OCI-LY1 (cell line): ENCODE measurements around the gene AMBRA1.

ENCODE experiments used
- H2AFZ ChIP-seq: fragments of 200-600 bp; sonication (generic), shearing (Covaris generic); 2 replicates; pipeline ENCODE4 v1.6.0; 2014; ENCODE audit warnings: antibody characterized with exemption, mild to moderate bottlenecking, low read length
- H3F3A ChIP-seq: fragments of 200-600 bp; sonication (generic), shearing (Covaris generic); 2 replicates; pipeline ENCODE4 v1.6.0; 2014; ENCODE audit warnings: mild to moderate bottlenecking, antibody characterized with exemption, low read length, moderate library complexity; ENCODE audit not compliant: insufficient read depth
- H3K27ac ChIP-seq: fragments of 200-600 bp; sonication (generic); 2 replicates; pipeline ENCODE4 v1.5.1; 2014; ENCODE audit warnings: low read length, mixed run types, mild to moderate bottlenecking, low read depth; ENCODE audit not compliant: poor library complexity, severe bottlenecking
- H3K27me3 ChIP-seq: fragments of 200-600 bp; sonication (generic); 2 replicates; pipeline ENCODE4 v1.6.0; 2014; ENCODE audit warnings: antibody characterized with exemption, mild to moderate bottlenecking, low read length, moderate library complexity; ENCODE audit not compliant: insufficient read depth
- H3K36me3 ChIP-seq: fragments of 200-600 bp; sonication (generic); 2 replicates; pipeline ENCODE4 v1.6.1; 2014; ENCODE audit warnings: mild to moderate bottlenecking, antibody characterized with exemption, low read length, moderate library complexity, mixed read lengths; ENCODE audit not compliant: insufficient read depth
- H3K4me1 ChIP-seq: fragments of 200-600 bp; sonication (generic); 2 replicates; pipeline ENCODE4 v1.5.1; 2014; ENCODE audit warnings: mild to moderate bottlenecking, low read length, moderate library complexity; ENCODE audit not compliant: insufficient read depth, severe bottlenecking
- H3K4me2 ChIP-seq: fragments of 200-600 bp; sonication (generic), shearing (Covaris generic); 2 replicates; pipeline ENCODE4 v1.6.1; 2014; ENCODE audit warnings: low read length
- H3K4me3 ChIP-seq: fragments of 200-600 bp; sonication (generic); 2 replicates; pipeline ENCODE4 v1.5.1; 2014; ENCODE audit warnings: low read length, low read depth, mild to moderate bottlenecking, mixed read lengths; ENCODE audit not compliant: poor library complexity, severe bottlenecking
- H3K79me2 ChIP-seq: fragments of 200-600 bp; shearing (Covaris generic); 2 replicates; pipeline ENCODE4 v1.6.1; 2016; ENCODE audit warnings: mixed run types, low read length, mixed read lengths; ENCODE audit not compliant: insufficient read depth
- H3K9ac ChIP-seq: fragments of 200-600 bp; sonication (generic), shearing (Covaris generic); 2 replicates; pipeline ENCODE4 v1.6.1; 2014; ENCODE audit warnings: mild to moderate bottlenecking, low read length, mixed read lengths
- H3K9me2 ChIP-seq: fragments of 200-600 bp; sonication (generic), shearing (Covaris generic); 2 replicates; pipeline ENCODE4 v1.6.1; 2014; ENCODE audit warnings: low read depth, mild to moderate bottlenecking, low read length, mixed read lengths
- H3K9me3 ChIP-seq: fragments of 200-600 bp; shearing (Covaris generic); 2 replicates; pipeline ENCODE4 v1.6.1; 2014; ENCODE audit warnings: low read length, mixed read lengths
- H4K20me1 ChIP-seq: fragments of 200-600 bp; sonication (generic), shearing (Covaris generic); 2 replicates; pipeline ENCODE4 v1.6.0; 2016; ENCODE audit warnings: mild to moderate bottlenecking, low read length; ENCODE audit not compliant: insufficient read depth
- CTCF ChIP-seq: fragments of 200-600 bp; sonication (generic), shearing (Covaris generic); IDR thresholded peaks from 2 replicates; pipeline ENCODE4 v1.5.1; 2017; ENCODE audit warnings: mild to moderate bottlenecking, antibody characterized with exemption, low read length, moderate library complexity, mixed read lengths
- EZH2 ChIP-seq: fragments of 200-600 bp; sonication (generic), shearing (Covaris generic); IDR thresholded peaks from 2 replicates; pipeline ENCODE4 v1.8.0; 2017; ENCODE audit warnings: borderline replicate concordance, mixed run types, mild to moderate bottlenecking, antibody characterized with exemption, low read length, moderate library complexity, mixed read lengths

The AMBRA1 gene

GRCh38 chr11:46524201-46524770, 69.5 kb downstream of the AMBRA1 start:
- Histone ChIP-seq H3K9ac (no peak overlapping the region), H3K36me3 (peaks cover 11% of the 10 kb centered on the region), H2AFZ (no peak overlapping the region), H3K27me3 (no peaks in the 10 kb centered on the region), H3K9me2 (no peaks in the 10 kb centered on the region), H3K4me3 (no peak overlapping the region), H3F3A (no peaks in the 10 kb centered on the region), H3K79me2 (peaks cover 26% of the 10 kb centered on the region; the same call in 1 of the 2 replicates), H3K4me2 (no peak overlapping the region), H3K27ac (no peak overlapping the region), H3K9me3 (no peaks in the 10 kb centered on the region), H3K4me1 (peaks cover 28% of the 10 kb centered on the region), H4K20me1 (no peaks in the 10 kb centered on the region)
- TF ChIP-seq EZH2 (no peak), CTCF (no peak)

GRCh38 chr11:46523290-46523689, 70.5 kb downstream of the AMBRA1 start:
- H3F3A ChIP-seq = no peaks in the 10 kb centered on the region
- no peaks in the 10 kb centered on the region for H4K20me1 ChIP-seq
- no peaks in the 10 kb centered on the region for H3K9me3 ChIP-seq
- no peak overlapping the region for H3K4me3 ChIP-seq
- no peak overlapping the region for H3K9ac ChIP-seq
- TF ChIP-seq EZH2 = no peak
- TF ChIP-seq CTCF = no peak
- H3K9me2 ChIP-seq = no peaks in the 10 kb centered on the region
- H3K79me2 ChIP-seq = peaks cover 26% of the 10 kb centered on the region; the same call in 1 of the 2 replicates
- peaks cover 21% of the 10 kb centered on the region for H3K4me1 ChIP-seq
- no peak overlapping the region for H3K27ac ChIP-seq
- no peak overlapping the region for H3K4me2 ChIP-seq
- no peaks in the 10 kb centered on the region for H3K27me3 ChIP-seq
- no peak overlapping the region for H2AFZ ChIP-seq
- peaks cover 11% of the 10 kb centered on the region for H3K36me3 ChIP-seq

GRCh38 chr11:46522682-46523281, 71.0 kb downstream of the AMBRA1 start:
- Histone ChIP-seq H3K27ac (no peak overlapping the region), H3K79me2 (peaks cover 24% of the 10 kb centered on the region; the same call in 1 of the 2 replicates), H3K4me3 (no peak overlapping the region), H3K9me2 (no peaks in the 10 kb centered on the region), H3K9ac (no peak overlapping the region), H3F3A (no peaks in the 10 kb centered on the region), H3K9me3 (no peaks in the 10 kb centered on the region), H4K20me1 (no peaks in the 10 kb centered on the region), H2AFZ (no peak overlapping the region), H3K27me3 (no peaks in the 10 kb centered on the region), H3K4me1 (peaks cover 21% of the 10 kb centered on the region), H3K36me3 (peaks cover 11% of the 10 kb centered on the region), H3K4me2 (no peak overlapping the region; the same call in 1 of the 2 replicates)
- no peak for TF ChIP-seq CTCF
- TF ChIP-seq EZH2 = no peak
